Esophagus squamous epithelium (tissue), 5 donors: ENCODE measurements around the gene PTAR1. TPM values are rescaled to one million over a fixed set of nuclear protein-coding genes. Genes with fewer than 3 reads are reported as not detected.
A peak's percentile ranks its signal among the peaks of the same experiment; 100 is the strongest.

Experiments
- DNase-seq: peaks from one replicate; lab custom pipeline; 2025; lab: John Stamatoyannopoulos, UW
- H3K27ac ChIP-seq, 4 donors: fragments of 200-600 bp; sonication (generic); one replicate each; pipeline ENCODE4 v1.5.1; 2016 to 2019; ENCODE audit warnings: mild to moderate bottlenecking in 1 of 4
- H3K27me3 ChIP-seq, 4 donors: fragments of 200-600 bp; sonication (generic); 1 replicate in 3 of 4; 2 replicates in 1 of 4; pipeline versions ENCODE4 v1.5.1 to v1.6.0; 2017 to 2021; ENCODE audit warnings: antibody characterized with exemption in 1 of 4
- H3K36me3 ChIP-seq, 3 donors: fragments of 200-600 bp; sonication (generic); one replicate each; pipeline ENCODE4 v1.5.1; 2016 to 2019
- H3K4me1 ChIP-seq, 3 donors: fragments of 200-600 bp; sonication (generic); one replicate each; pipeline ENCODE4 v1.5.1; 2017 to 2019
- H3K4me3 ChIP-seq, 4 donors: fragments of 200-600 bp; sonication (generic); 1 replicate in 3 of 4; 2 replicates in 1 of 4; pipeline ENCODE4 v1.5.1; 2016 to 2019; ENCODE audit warnings: mild to moderate bottlenecking in 2 of 4, moderate library complexity in 1 of 4
- H3K9me3 ChIP-seq, 3 donors: fragments of 200-600 bp; sonication (generic); one replicate each; pipeline ENCODE4 v1.5.1; 2016 to 2019
- CTCF ChIP-seq, 6 experiments: fragments of 450-650 bp in 4 of 6; fragments of 200-600 bp in 2 of 6; sonication (generic) in 2 of 6; IDR thresholded peaks; one replicate each; pipeline ENCODE4 v1.5.1; 2016 to 2019; ENCODE audit warnings: antibody characterized with exemption in 6 of 6, mild to moderate bottlenecking in 4 of 6, moderate library complexity in 4 of 6
- POLR2A ChIP-seq, 4 donors: fragments of 450-650 bp; IDR thresholded peaks; one replicate each; pipeline ENCODE4 v1.6.1; 2017; ENCODE audit warnings: antibody characterized with exemption in 4 of 4, mild to moderate bottlenecking in 4 of 4, moderate library complexity in 3 of 4
- WGBS, 2 donors: methylation state at CpG; one replicate each; pipeline ENCODE4 v1.1.5; 2018; 5-methylcytosine and 5-hydroxymethylcytosine counted together
- intact Hi-C: fragments of 100-400 bp; cut with DNase I; formaldehyde crosslinking; loops from one replicate; pipeline ENCODE4 v1.15.0; 2022
- total RNA-seq, 4 donors: library from RNA; depleted of rRNA; stranded (reverse); fragments of >200 nt; gene quantifications; one replicate each; pipeline ENCODE4 v1.1.0, GENCODE V29; 2016
- donor health status: DM: yes; HTN: yes; CAD: no.

Gene PTAR1
- total RNA-seq, 4 donors from 2014 or later = 19.8 to 68.3 (median 33.8) TPM

DNA sequence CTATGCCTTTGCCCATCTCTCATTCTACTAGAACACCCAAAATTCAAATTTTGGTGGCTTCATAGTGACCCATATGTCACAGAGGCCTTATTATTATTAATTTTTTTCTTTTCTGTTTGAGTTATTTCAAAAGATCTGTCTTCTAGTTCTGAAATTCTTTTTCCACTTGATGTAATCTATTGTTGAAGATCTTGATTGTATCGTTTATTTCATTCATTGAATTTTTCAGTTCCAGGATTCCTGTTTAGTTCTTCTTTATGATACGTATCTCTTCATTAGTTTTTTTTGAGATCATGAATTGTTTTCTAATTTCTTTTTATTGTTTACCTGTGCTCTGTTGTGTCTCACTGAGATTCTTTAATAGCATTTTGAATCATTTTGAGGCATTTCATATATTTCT is 63.0 kb downstream of the PTAR1 start:
- 87 to 94% methylated on average over 2 of the region's 2 CpGs for WGBS, 2 donors
- intact Hi-C loops = no loop called here

DNA sequence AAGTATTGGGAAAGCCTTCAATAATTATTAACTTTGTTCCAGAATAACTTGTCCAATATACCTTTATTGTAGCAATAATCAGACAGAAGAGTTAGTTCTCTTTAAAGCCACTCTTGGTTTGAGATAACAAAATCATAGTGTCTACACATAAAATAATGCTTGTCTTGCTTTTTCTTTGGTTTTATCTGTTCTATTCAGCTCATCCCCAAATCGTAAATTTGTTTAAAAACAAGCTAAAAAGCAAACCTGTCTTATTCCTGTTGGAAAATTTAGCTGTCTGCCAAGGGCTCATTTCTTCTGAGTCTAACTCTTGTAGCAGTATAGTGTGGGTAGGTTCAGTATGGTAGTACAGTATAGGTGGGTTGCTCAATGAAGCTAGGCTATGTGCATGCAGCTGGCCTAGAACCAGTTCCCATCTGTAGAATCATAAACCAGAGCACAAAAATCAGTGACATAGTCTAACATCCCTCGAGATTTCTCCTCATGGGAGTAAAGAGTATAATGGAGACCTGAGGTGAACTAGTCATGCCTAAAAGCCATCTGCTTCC is 69.7 kb downstream of the PTAR1 start:
- no peaks in the 10 kb centered on the region for H3K27me3 ChIP-seq
- TF ChIP-seq POLR2A (IDR thresholded peaks at IDR 0.05) = no peak
- no peak for TF ChIP-seq CTCF (IDR thresholded peaks at IDR 0.05)
- no peak overlapping the region for H3K4me3 ChIP-seq
- H3K9me3 ChIP-seq = no peaks in the 10 kb centered on the region
- no peaks in the 10 kb centered on the region for H3K4me1 ChIP-seq
- WGBS, 2 donors = 55 to 57% methylated on average over 2 of the region's 2 CpGs
- H3K27ac ChIP-seq = no peak overlapping the region
- no peaks in the 10 kb centered on the region for H3K36me3 ChIP-seq
- intact Hi-C loops = no loop called here
- no peak for DNase-seq

More for the DNA sequence above, 63.0 kb downstream of the PTAR1 start:
- H3K4me3 ChIP-seq = no peak overlapping the region
- peaks cover 0 to 23% (median 12%) of the 10 kb centered on the region in 3 donors for H3K9me3 ChIP-seq
- no peak for TF ChIP-seq POLR2A (IDR thresholded peaks at IDR 0.05)
- no peak for TF ChIP-seq CTCF (IDR thresholded peaks at IDR 0.05)
- H3K27me3 ChIP-seq = no peaks in the 10 kb centered on the region
- H3K27ac ChIP-seq = no peak overlapping the region
- H3K4me1 ChIP-seq = no peaks in the 10 kb centered on the region
- no peak for DNase-seq
- H3K36me3 ChIP-seq = no peaks in the 10 kb centered on the region

DNA sequence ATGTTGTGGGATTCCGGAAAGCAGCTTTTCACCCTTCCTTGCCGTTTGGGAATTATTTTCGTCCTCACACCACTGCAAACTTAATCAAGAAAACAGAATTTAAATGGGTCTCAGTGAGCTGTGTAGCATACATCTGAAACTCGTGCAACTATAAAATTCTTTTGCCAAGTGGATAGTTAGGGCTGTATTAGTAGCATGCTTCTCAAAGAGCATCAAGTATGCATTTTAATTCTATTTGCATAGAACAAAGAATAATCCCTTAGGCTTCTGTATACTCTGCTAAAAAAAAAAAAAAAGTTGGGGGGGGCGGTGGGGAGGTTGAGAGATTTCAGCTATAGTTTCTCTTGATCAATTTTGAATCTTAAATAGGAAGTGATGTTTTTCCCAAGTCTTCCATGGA is 75.9 kb downstream of the PTAR1 start:
- H3K36me3 ChIP-seq = no peaks in the 10 kb centered on the region
- no peak overlapping the region for H3K27ac ChIP-seq
- no peaks in the 10 kb centered on the region for H3K9me3 ChIP-seq
- WGBS, 2 donors = 64 to 76% methylated on average over 5 of the region's 5 CpGs
- no peak for TF ChIP-seq CTCF (IDR thresholded peaks at IDR 0.05)
- TF ChIP-seq POLR2A (IDR thresholded peaks at IDR 0.05) = no peak
- intact Hi-C loops = no loop called here
- no peaks in the 10 kb centered on the region for H3K4me1 ChIP-seq
- H3K4me3 ChIP-seq = no peak overlapping the region
- DNase-seq = no peak
- H3K27me3 ChIP-seq = no peaks in the 10 kb centered on the region

DNA sequence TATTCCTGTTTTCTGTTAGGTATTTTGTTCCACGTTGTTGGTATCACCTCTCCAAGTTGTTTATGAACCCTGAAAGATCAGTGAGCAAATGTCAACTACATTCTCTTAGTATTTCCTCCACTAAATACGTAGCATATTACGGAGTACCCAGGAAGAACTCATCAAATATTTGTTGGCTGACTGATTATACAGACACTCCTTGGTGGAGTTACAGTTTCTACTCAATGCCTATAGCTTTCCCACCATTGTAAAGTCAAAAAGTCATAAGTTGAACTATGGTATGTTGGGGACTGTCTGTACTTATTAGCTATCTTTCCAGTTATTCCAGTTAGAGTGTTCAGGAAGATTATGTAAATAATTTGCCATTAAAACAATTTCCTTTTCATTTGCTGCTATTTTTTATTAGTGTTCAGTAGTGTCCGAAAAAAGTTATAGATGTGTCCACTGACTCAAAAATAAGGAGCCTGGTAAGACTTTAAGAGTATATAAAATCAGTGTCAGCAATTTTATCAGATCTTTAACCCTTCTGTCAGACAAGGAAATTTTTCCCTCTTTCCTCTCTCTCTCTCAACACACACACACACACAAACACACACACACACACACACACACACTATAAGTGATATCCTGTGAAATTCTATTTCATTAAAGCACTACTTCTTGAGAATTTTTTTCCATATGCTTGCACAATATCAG is 80.8 kb downstream of the PTAR1 start:
- Histone ChIP-seq H3K9me3 (no peaks in the 10 kb centered on the region), H3K36me3 (no peaks in the 10 kb centered on the region), H3K27me3 (no peaks in the 10 kb centered on the region), H3K27ac (peak overlapping the region in 1 of 4 donors; percentile 13), H3K4me1 (peaks cover 0 to 22% (median 8%) of the 10 kb centered on the region in 3 donors), H3K4me3 (no peak overlapping the region)
- TF ChIP-seq POLR2A (IDR thresholded peaks at IDR 0.05) (no peak), CTCF (IDR thresholded peaks at IDR 0.05) (no peak)
- intact Hi-C loops = loop anchor here (10.0 kb wide), 1 partner anchor 66 kb away; no protein-coding TSS in a partner anchor
- 70 to 85% methylated on average over 4 of the region's 4 CpGs for WGBS, 2 donors
- DNase-seq = no peak

DNA sequence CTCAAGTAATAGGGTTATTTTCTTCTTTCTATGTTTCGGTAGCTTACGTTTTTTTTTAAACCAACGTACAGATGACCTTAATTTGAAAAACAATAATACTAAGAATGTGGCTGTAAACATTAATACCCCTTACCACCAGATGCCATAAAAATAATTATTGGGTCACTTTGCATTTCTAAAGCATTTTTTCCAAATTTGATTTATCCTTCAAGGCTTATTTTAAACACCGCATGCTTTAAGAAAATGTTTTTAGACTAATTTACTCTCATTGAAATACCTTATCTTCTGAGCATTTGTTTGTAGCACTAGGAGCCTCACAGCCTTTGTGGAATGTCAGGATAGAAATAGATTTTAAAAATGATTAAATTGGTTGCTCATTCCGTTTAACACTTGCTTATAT is 81.9 kb downstream of the PTAR1 start:
- no peak overlapping the region for H3K27ac ChIP-seq
- peaks cover 0 to 33% (median 13%) of the 10 kb centered on the region in 3 donors for H3K4me1 ChIP-seq
- intact Hi-C loops = loop anchor here (10.0 kb wide), 1 partner anchor 67 kb away; no protein-coding TSS in a partner anchor
- no peaks in the 10 kb centered on the region for H3K36me3 ChIP-seq
- H3K9me3 ChIP-seq = no peaks in the 10 kb centered on the region
- TF ChIP-seq CTCF (IDR thresholded peaks at IDR 0.05) (no peak), POLR2A (IDR thresholded peaks at IDR 0.05) (no peak)
- WGBS, 2 donors = 82 to 85% methylated on average over 5 of the region's 5 CpGs
- H3K27me3 ChIP-seq = no peaks in the 10 kb centered on the region
- no peak for DNase-seq
- no peak overlapping the region for H3K4me3 ChIP-seq
